HEK293 (cell line): ENCODE measurements around the gene ANKS6.

Source experiments
- CTCF ChIA-PET: fragments of 350-600 bp; formaldehyde crosslinking; extraction: SDS; loops from one replicate; lab custom pipeline; 2021; ENCODE audit warnings: antibody characterized with exemption; lab: Yijun Ruan, JAX
- POLR2A ChIA-PET: fragments of 300-600 bp; formaldehyde crosslinking; extraction: SDS; loops from one replicate; lab custom pipeline; 2020; ENCODE audit warnings: antibody characterized with exemption, inconsistent platforms; lab: Yijun Ruan, JAX
- H3K27ac ChIP-seq: fragments of 200-500 bp; sonication (Bioruptor generic); 2 replicates; pipeline ENCODE4 v1.5.1; 2014; ENCODE audit warnings: low read depth, low read length, control low read depth, inconsistent platforms; ENCODE audit errors: extremely low read depth
- H3K36me3 ChIP-seq, 2 experiments: fragments of 200-500 bp in 1 of 2; sonication (Bioruptor generic) in 1 of 2; 1 replicate in 1 of 2; 2 replicates in 1 of 2; pipeline ENCODE4 v1.5.1; 2014 to 2017; ENCODE audit warnings: inconsistent platforms in 2 of 2, low read length in 2 of 2; ENCODE audit not compliant: control insufficient read depth in 2 of 2, insufficient read depth in 1 of 2
- H3K4me1 ChIP-seq: fragments of 200-500 bp; sonication (Bioruptor generic); 2 replicates; pipeline ENCODE4 v1.5.1; 2014; ENCODE audit warnings: mild to moderate bottlenecking, low read length, inconsistent platforms; ENCODE audit not compliant: control insufficient read depth, insufficient read depth
- H3K4me3 ChIP-seq: 2 replicates; pipeline ENCODE4 v1.5.1; 2011; ENCODE audit warnings: low read depth, mild to moderate bottlenecking, control low read depth, low read length, moderate library complexity
- H3K9me3 ChIP-seq: fragments of 200-500 bp; sonication (Bioruptor generic); 2 replicates; pipeline ENCODE4 v1.5.1; 2014; ENCODE audit warnings: low read depth, low read length, inconsistent platforms; ENCODE audit not compliant: control insufficient read depth, insufficient read depth
- HOXA7 ChIP-seq: sonication (generic); formaldehyde crosslinking; IDR thresholded peaks from 2 replicates; pipeline ENCODE4 v1.8.1; 2022; ENCODE audit warnings: missing genetic modification reagents, borderline replicate concordance
- HOXC10 ChIP-seq: sonication (generic); formaldehyde crosslinking; IDR thresholded peaks from 2 replicates; pipeline ENCODE4 v1.8.1; 2023; ENCODE audit warnings: mild to moderate bottlenecking, missing genetic modification reagents
- IKZF3 ChIP-seq: fragments of 450-650 bp; IDR thresholded peaks from 2 replicates; pipeline ENCODE4 v1.5.0; 2018; ENCODE audit warnings: missing biosample characterization, mild to moderate bottlenecking, missing genetic modification characterization, moderate library complexity
- INSM2 ChIP-seq: fragments of 450-650 bp; formaldehyde crosslinking; IDR thresholded peaks from 2 replicates; pipeline ENCODE4 v1.5.1; 2016; ENCODE audit warnings: missing biosample characterization, missing genetic modification characterization
- OVOL3 ChIP-seq: fragments of 450-650 bp; formaldehyde crosslinking; IDR thresholded peaks from 2 replicates; pipeline ENCODE4 v1.5.1; 2016; ENCODE audit warnings: missing biosample characterization, missing genetic modification characterization
- PBX3 ChIP-seq: sonication (generic); formaldehyde crosslinking; IDR thresholded peaks from 2 replicates; pipeline ENCODE4 v1.8.1; 2022; ENCODE audit warnings: mild to moderate bottlenecking, moderate library complexity, missing genetic modification reagents
- REPIN1 ChIP-seq: fragments of 450-650 bp; formaldehyde crosslinking; IDR thresholded peaks from 2 replicates; pipeline ENCODE4 v1.5.1; 2017; ENCODE audit warnings: missing biosample characterization, missing genetic modification characterization, low read depth
- SCRT2 ChIP-seq: fragments of 450-650 bp; formaldehyde crosslinking; IDR thresholded peaks from 2 replicates; pipeline ENCODE4 v1.5.1; 2016; ENCODE audit warnings: missing biosample characterization, missing genetic modification characterization
- ZBTB44 ChIP-seq: fragments of 450-650 bp; IDR thresholded peaks from 2 replicates; pipeline ENCODE4 v1.5.1; 2018; ENCODE audit warnings: missing biosample characterization, mild to moderate bottlenecking, missing genetic modification characterization
- ZNF138 ChIP-seq: fragments of 450-650 bp; formaldehyde crosslinking; IDR thresholded peaks from 2 replicates; pipeline ENCODE4 v1.5.1; 2016; ENCODE audit warnings: missing biosample characterization, missing genetic modification characterization, borderline replicate concordance
- ZNF148 ChIP-seq: fragments of 450-650 bp; formaldehyde crosslinking; IDR thresholded peaks from 2 replicates; pipeline ENCODE4 v1.5.0; 2017; ENCODE audit warnings: missing biosample characterization, missing genetic modification characterization, borderline replicate concordance
- ZNF221 ChIP-seq: fragments of 450-650 bp; formaldehyde crosslinking; IDR thresholded peaks from 2 replicates; pipeline ENCODE4 v1.5.1; 2017; ENCODE audit warnings: missing biosample characterization, missing genetic modification characterization, borderline replicate concordance
- ZNF362 ChIP-seq: fragments of 450-650 bp; formaldehyde crosslinking; IDR thresholded peaks from 2 replicates; pipeline ENCODE4 v1.5.1; 2016; ENCODE audit warnings: missing biosample characterization, missing genetic modification characterization
- ZNF366 ChIP-seq: fragments of 450-650 bp; formaldehyde crosslinking; conservative IDR thresholded peaks from 2 replicates; pipeline ENCODE4 v1.5.1; 2016; ENCODE audit warnings: missing biosample characterization, missing genetic modification characterization
- ZNF394 ChIP-seq: fragments of 450-650 bp; formaldehyde crosslinking; IDR thresholded peaks from 2 replicates; pipeline ENCODE4 v1.5.1; 2016; ENCODE audit warnings: missing biosample characterization, missing genetic modification characterization, mild to moderate bottlenecking, moderate library complexity, borderline replicate concordance
- ZNF426 ChIP-seq: fragments of 450-650 bp; formaldehyde crosslinking; IDR thresholded peaks from 2 replicates; pipeline ENCODE4 v1.5.1; 2017; ENCODE audit warnings: missing biosample characterization, missing genetic modification characterization, mild to moderate bottlenecking, inconsistent platforms, moderate library complexity
- ZNF433 ChIP-seq: fragments of 450-650 bp; formaldehyde crosslinking; IDR thresholded peaks from 2 replicates; pipeline ENCODE4 v1.5.1; 2016; ENCODE audit warnings: missing biosample characterization, missing genetic modification characterization, low read depth
- ZNF596 ChIP-seq: fragments of 450-650 bp; IDR thresholded peaks from 2 replicates; pipeline ENCODE4 v1.5.0; 2018; ENCODE audit warnings: missing biosample characterization, mild to moderate bottlenecking, missing genetic modification characterization, moderate library complexity
- ZNF701 ChIP-seq: fragments of 450-650 bp; formaldehyde crosslinking; IDR thresholded peaks from 2 replicates; pipeline ENCODE4 v1.5.1; 2016; ENCODE audit warnings: missing biosample characterization, missing genetic modification characterization
- ZNF830 ChIP-seq: fragments of 450-650 bp; IDR thresholded peaks from 2 replicates; pipeline ENCODE4 v1.5.0; 2018; ENCODE audit warnings: missing biosample characterization, missing genetic modification characterization, low read depth, mild to moderate bottlenecking, moderate library complexity

ANKS6 gene

DNA sequence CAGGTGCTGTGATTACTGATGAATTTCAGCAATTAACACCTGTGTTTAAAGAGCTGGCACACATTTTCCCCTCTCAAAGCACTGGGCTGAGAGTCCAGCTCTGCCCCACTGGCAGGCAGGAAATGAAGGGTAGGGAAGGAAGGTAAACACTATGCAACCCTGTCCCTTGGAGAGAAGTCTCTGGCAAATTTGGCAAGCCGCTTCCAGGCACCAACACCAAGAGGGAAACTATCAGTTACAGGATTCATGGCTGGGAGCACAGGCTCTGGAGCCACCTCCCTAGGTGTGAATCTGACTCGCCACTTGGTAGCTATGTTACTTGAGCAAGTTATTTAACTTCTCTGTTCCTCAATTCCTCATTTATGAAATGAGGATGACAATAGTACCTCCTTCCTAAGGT lies 3.3 kb downstream of the ANKS6 start:
- H3K9me3 ChIP-seq: no peaks in the 10 kb centered on the region
- no peak overlapping the region for H3K27ac ChIP-seq
- H3K36me3 ChIP-seq: peaks cover 3 to 35% of the 10 kb centered on the region in 2 experiments; a peak in 1 of 3 replicates
- ChIA-PET CTCF (interaction anchor here (0.7 to 4.5 kb wide), 6 partner anchors 13 to 348 kb away, joined by 3 to 39 read pairs (median 4); partner anchors contain the start of gene GALNT12), POLR2A (no interaction called here)
- no peak overlapping the region for H3K4me3 ChIP-seq
- TF ChIP-seq REPIN1: no peak
- TF ChIP-seq ZNF221 (tag by site-specific recombination): no peak
- TF ChIP-seq ZNF596 (tag by site-specific recombination): no peak
- TF ChIP-seq ZNF138 (tag by site-specific recombination): no peak
- TF ChIP-seq SCRT2 (tag by site-specific recombination): no peak
- TF ChIP-seq OVOL3 (tag by site-specific recombination): no peak
- no peak for TF ChIP-seq ZNF366 (tag by site-specific recombination)
- no peak for TF ChIP-seq ZNF426 (tag by site-specific recombination)
- no peak for TF ChIP-seq ZBTB44 (tag by site-specific recombination)
- TF ChIP-seq PBX3 (CRISPR knock-in tag): no peak
- no peaks in the 10 kb centered on the region for H3K4me1 ChIP-seq

DNA sequence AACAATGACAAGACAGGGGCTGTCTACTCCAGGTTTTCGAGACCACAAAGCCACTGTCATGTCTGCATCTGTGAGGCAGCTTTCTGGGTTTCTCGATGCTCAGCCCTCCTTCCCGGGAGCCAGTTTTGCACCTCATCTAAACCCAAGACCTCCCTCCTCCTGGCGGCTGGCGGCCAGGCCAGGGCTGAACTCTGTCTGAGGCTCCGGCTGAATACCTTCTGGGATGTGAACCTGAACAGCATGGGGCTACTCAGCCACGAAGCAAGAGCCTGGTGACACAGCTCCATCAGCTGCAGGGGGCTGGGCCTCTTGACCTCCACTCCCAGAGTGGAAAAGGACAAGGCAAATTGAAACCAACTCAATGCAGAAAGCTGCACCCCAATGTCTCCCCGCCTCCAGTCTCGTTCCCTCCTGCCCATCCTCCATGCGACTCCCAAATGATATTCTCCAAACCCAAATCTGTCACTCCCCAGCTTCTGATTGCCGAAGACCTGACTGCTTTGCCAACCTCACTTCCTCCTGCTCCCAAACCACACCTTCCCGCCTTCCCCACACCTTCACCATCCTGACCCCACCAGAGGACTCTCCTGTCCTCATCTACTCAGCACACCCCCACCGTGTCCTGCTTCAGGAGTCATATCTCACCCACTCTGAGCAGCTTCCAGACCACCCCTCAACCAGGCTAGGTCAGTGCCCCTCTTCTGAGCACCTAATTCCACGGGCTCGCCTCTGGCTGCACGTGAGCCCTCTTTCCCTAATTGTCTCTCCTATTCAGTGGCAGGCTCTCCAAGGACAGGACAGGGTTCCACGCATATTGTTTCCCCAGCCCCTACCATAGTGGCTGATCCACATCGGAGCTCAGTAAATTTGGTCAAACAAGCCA lies 4.5 kb downstream of the ANKS6 start:
- no peak overlapping the region for H3K27ac ChIP-seq
- ChIA-PET POLR2A (interaction anchor here (0.5 to 1.7 kb wide), 2 partner anchors 16 to 56 kb away, joined by 5 read pairs; partner anchors contain the start of gene GALNT12), CTCF (interaction anchor here (0.5 to 4.5 kb wide), 19 partner anchors 9 to 1503 kb away, joined by 3 to 39 read pairs (median 4); partner anchors contain the start of gene GALNT12)
- TF ChIP-seq ZNF701 (no peak), ZNF433 (tag by site-specific recombination) (no peak), HOXA7 (CRISPR knock-in tag) (no peak), HOXC10 (CRISPR knock-in tag) (no peak), OVOL3 (tag by site-specific recombination) (no peak), IKZF3 (no peak), REPIN1 (no peak), ZNF830 (tag by site-specific recombination) (no peak), ZNF394 (no peak), ZNF362 (tag by site-specific recombination) (no peak), ZNF148 (tag by site-specific recombination) (no peak), ZNF138 (tag by site-specific recombination) (no peak), INSM2 (no peak)
- H3K9me3 ChIP-seq: no peaks in the 10 kb centered on the region
- peaks cover 3 to 46% of the 10 kb centered on the region in 2 experiments; a peak in 1 of 3 replicates for H3K36me3 ChIP-seq
- H3K4me1 ChIP-seq: no peaks in the 10 kb centered on the region
- no peak overlapping the region for H3K4me3 ChIP-seq
